Liver (tissue), 3 donors: ENCODE measurements around the gene PPM1A.

Experiments
- HNF4A ChIP-seq, 2 donors: conservative IDR thresholded peaks; 2 replicates each; pipeline ENCODE4 v1.6.1; 2016; ENCODE audit warnings: antibody characterized with exemption in 2 of 2, mild to moderate bottlenecking in 2 of 2
- RAD21 ChIP-seq, 2 donors: IDR thresholded peaks; 2 replicates each; pipeline ENCODE4 v1.6.1; 2016; ENCODE audit warnings: antibody characterized with exemption in 2 of 2, mild to moderate bottlenecking in 2 of 2
- YY1 ChIP-seq: IDR thresholded peaks from 2 replicates; pipeline ENCODE4 v1.6.1; 2016; ENCODE audit warnings: antibody characterized with exemption, mild to moderate bottlenecking
- TF ChIP-seq, protein P1 (sequence below): fragments of 150-350 bp; IDR thresholded peaks from 2 replicates; pipeline ENCODE4 v1.5.1; 2017; ENCODE audit warnings: improper control_type of control experiment, low read depth, low read length; ENCODE audit not compliant: missing input control
- TF ChIP-seq, protein P2 (sequence below): IDR thresholded peaks from 2 replicates; pipeline ENCODE4 v1.6.1; 2016; ENCODE audit warnings: antibody characterized with exemption
- donor health status: healthy.
- donor health status: healthy.

DNA sequence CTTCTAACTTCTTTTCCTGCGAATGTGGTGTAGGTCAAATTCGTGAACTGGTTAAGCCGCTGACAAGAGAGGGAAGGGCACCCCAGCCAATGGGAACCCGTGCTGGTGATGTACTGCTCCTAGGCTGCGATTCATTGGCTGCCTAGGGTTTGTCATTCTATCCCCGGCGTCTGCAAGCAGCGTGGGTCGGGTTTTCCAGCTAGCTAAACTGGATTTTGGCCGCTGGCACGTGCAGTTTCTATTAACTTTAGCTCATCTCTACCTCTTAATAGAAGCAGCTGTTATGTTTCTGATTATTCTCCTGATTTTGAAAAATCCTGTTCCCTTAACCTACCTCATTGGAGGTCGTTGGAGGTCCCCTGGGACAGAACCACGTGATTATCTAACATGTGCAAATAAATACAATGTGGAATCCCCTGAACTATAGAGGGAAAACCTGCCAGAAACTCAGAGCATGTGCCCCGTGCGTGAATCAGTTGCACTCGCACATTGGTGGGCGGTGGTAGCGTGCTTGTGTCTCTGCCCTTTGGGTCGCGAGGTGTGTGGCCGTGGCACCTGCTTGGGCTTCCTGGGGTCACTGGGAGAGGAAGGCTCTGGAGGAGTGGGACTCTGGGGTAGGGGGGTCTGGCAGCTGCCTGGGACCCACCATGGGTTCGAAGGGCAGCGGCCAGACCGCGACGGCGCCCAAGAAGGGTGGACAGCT, 876 bp upstream of the PPM1A start:
- TF ChIP-seq, protein P1, sequence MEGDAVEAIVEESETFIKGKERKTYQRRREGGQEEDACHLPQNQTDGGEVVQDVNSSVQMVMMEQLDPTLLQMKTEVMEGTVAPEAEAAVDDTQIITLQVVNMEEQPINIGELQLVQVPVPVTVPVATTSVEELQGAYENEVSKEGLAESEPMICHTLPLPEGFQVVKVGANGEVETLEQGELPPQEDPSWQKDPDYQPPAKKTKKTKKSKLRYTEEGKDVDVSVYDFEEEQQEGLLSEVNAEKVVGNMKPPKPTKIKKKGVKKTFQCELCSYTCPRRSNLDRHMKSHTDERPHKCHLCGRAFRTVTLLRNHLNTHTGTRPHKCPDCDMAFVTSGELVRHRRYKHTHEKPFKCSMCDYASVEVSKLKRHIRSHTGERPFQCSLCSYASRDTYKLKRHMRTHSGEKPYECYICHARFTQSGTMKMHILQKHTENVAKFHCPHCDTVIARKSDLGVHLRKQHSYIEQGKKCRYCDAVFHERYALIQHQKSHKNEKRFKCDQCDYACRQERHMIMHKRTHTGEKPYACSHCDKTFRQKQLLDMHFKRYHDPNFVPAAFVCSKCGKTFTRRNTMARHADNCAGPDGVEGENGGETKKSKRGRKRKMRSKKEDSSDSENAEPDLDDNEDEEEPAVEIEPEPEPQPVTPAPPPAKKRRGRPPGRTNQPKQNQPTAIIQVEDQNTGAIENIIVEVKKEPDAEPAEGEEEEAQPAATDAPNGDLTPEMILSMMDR = no peak
- TF ChIP-seq RAD21 (IDR thresholded peaks at IDR 0.05) (peak in 1 of 2 donors; percentile 26), YY1 (peak; percentile 53), HNF4A (conservative IDR thresholded peaks at IDR 0.05) (peak; percentile 39 to 67)
- TF ChIP-seq, protein P2, sequence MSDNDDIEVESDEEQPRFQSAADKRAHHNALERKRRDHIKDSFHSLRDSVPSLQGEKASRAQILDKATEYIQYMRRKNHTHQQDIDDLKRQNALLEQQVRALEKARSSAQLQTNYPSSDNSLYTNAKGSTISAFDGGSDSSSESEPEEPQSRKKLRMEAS = peak; percentile 89
